ENCODE measurements around the gene CDC20.

Gene CDC20

GRCh38 chr1:43327549-43328292, 31.1 kb upstream of the CDC20 start:
- DNase-seq (ENCODE audit: insufficient read length, low spot score) (no peak), FAIRE-seq (no peak)

GRCh38 chr1:43329995-43330751, 28.6 kb upstream of the CDC20 start:
- FAIRE-seq (no peak), DNase-seq (ENCODE audit: insufficient read length, low spot score) (no peak)

GRCh38 chr1:43331688-43332087, 27.1 kb upstream of the CDC20 start:
- DNase-seq (ENCODE audit: insufficient read length, low spot score) (no peak), FAIRE-seq (no peak)

DNA sequence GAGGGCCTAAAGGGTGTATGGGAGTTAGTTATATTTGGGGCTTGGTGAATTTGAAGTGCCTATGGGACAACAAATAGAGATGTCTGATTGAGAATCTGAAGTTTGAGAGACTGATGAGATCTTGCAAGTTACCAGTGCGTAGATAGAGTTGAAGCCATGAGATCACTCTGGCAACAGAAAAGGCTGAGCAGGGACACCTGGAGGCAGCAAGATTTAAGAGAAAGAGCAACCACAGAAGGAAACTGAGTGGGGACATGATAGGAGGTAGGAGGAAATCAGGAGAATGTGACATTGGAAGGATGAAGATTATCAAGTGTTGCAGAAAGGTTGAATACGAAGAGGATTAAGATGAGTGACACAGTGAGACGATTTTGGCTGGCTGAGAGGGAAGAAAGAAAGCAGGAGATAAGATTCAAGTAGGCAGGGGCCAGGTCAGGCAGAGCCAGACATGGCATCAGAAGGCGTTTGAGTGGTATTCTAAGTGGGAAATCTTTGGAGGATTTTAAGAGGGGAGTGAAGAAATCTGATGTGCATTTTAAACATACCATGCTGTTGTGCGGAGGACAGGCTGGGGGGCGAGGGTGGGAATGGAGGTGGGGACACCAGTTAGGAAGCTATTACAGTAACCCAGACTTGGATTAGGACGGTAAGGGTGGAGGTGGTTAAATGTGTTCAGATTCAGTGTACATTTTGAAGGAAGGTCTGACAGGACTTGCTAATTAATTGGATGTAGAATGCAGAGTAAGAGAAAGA, 24.2 kb upstream of the CDC20 start:
- FAIRE-seq, result no peak
- DNase-seq (ENCODE audit: insufficient read length, low spot score), result no peak

GRCh38 chr1:43337588-43337987, 21.2 kb upstream of the CDC20 start, which contains the start of gene MPL:
Gene MPL, plus strand, starts transcription at chr1:43337818. Its CDS starts 31 bp downstream, at chr1:43337849.
- FAIRE-seq, result no peak
- DNase-seq (ENCODE audit: insufficient read length, low spot score), result no peak

DNA sequence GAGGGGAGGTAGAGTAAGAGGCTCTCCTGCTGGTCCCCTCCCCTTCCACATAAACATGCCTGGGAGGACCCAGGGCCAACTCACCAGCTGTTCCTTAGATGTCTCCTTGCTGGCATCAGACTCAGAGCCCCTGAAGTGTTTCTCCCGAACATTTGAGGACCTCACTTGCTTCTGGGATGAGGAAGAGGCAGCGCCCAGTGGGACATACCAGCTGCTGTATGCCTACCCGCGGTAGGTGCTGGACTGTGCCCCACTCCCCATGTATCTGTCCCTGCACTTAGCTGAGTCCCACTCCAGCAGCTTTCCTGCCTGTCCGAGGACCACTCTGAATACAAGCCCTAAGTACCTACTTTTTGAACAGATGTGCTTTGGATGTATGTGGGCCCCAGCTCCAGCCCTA, 20.8 kb upstream of the CDC20 start:
- DNase-seq (ENCODE audit: insufficient read length, low spot score) (no peak), FAIRE-seq (no peak)

- no peak for DNase-seq (ENCODE audit: insufficient read length, low spot score)
- FAIRE-seq, result no peak
These were observed 19.1 kb upstream of the CDC20 start for GRCh38 chr1:43339584-43340232.

DNA sequence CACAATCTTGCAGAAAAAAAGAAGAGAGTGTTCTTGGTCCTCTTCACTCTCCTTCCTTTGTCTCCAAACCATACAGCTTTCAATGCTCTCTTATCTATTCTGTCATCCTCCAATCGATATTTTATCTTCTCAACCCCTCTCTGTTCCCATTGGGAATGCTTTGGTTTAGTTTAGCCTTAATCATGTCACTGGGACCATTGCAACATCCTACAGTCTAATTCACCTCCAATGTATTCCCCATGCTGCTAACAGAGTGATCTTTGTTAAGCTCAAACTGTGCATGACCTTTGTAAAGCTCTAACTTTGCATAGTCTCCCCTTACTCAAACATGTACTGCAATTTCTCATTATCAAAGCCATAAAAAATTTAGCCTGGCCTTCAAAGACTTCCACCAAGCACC, 18.2 kb upstream of the CDC20 start:
- DNase-seq (ENCODE audit: insufficient read length, low spot score) (no peak), FAIRE-seq (no peak)

- FAIRE-seq, result no peak
- no peak for DNase-seq (ENCODE audit: insufficient read length, low spot score)
These were observed 14.4 kb upstream of the CDC20 start for GRCh38 chr1:43344267-43344850.

- DNase-seq (ENCODE audit: insufficient read length, low spot score), result no peak
- FAIRE-seq, result no peak
These were observed 13.7 kb upstream of the CDC20 start for GRCh38 chr1:43345120-43345519.

DNA sequence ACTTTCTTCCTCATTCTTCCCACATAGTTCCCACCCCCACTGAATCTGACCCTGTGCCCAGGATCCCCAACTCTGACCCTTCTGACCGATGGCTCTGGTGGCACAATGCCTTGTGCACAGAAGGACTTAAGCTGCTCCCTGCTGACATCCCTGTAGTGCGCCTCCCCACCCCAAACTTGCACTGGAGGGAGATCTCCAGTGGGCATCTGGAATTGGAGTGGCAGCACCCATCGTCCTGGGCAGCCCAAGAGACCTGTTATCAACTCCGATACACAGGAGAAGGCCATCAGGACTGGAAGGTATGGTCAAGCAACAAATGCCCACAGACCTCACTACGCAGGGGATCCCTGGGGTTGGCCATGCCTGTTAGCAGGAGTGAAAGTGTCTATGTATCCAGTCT, 12.1 kb upstream of the CDC20 start:
- DNase-seq (ENCODE audit: insufficient read length, low spot score), result no peak
- no peak for FAIRE-seq

GRCh38 chr1:43348343-43348808, 10.4 kb upstream of the CDC20 start:
- FAIRE-seq, result no peak
- DNase-seq (ENCODE audit: insufficient read length, low spot score), result no peak

DNA sequence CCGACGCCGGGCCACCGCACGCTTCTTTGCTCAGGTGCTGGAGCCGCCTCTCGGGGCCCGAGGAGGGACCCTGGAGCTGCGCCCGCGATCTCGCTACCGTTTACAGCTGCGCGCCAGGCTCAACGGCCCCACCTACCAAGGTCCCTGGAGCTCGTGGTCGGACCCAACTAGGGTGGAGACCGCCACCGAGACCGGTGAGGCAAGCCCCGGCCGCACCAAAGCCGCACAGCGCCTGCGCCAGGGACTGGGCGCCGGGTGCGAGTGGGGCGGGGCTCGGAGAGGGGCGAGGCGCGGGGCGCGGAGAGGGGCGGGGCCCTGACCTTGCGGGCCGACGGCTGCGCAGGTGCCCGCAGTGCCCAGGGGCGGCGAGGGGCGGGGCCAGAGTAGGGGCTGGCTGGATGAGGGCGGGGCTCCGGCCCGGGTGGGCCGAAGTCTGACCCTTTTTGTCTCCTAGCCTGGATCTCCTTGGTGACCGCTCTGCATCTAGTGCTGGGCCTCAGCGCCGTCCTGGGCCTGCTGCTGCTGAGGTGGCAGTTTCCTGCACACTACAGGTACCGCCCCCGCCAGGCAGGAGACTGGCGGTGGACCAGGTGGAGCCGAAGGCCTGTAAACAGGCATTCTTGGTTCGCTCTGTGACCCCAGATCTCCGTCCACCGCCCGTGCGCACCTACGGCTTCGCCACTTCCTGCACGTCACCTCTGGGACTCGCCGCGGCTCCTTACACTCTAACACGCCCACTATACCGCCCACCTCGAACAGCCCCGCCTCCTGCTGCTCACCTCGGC, 9.8 kb upstream of the CDC20 start:
- DNase-seq (ENCODE audit: insufficient read length, low spot score) (no peak), FAIRE-seq (no peak)

DNA sequence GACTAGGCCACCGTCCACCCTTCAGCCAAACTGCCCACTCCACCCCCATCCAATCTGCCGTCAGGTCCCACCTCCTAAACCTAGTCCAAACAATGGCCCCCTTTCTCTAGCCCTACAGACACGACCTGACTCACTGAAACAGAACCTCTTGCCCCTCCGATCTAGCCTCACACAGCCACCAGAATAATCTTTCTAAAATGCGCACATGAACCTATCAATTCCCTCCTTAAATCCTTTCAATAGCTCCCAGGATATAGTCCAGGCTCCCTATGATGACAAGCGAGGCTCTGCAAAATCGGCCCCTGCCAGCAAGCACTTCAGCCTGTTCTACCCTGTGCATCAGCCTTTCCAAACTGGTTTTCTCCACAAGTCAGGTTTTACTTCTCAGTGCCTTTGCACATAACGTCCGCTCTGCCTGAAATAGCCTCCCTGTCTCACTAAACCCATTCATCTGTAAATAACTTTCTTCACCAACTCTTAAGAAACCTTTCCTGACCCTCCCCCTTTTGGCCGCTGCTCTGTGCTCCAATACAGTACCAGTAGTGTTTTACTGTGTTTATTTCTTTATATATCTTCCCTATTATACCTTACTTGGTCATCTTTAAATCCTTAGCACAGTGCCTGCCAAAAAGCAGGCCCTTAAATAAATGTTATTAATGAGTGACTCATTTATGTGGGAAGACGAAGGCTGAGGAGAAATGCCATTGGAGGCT, 9.0 kb upstream of the CDC20 start:
- no peak for DNase-seq (ENCODE audit: insufficient read length, low spot score)
- FAIRE-seq, result no peak

DNA sequence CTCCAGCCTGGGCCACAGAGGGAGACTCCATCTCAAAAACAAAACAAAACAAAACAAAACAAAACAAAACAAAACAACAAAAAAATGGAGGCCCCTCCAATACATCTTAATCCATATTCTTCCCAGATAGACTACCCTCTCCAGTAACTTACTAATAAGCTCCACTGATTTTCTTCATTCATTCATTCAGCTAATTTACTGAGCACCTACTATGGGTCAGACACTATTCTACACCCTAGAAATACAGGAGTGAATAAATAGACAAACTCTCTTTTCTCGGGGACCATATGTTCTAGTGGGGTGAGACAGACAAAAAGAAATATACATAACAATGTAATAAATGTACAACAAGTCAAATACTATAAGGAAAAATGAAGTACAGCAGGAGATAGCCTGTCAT, 7.8 kb upstream of the CDC20 start:
- DNase-seq (ENCODE audit: insufficient read length, low spot score), result no peak
- no peak for FAIRE-seq

DNA sequence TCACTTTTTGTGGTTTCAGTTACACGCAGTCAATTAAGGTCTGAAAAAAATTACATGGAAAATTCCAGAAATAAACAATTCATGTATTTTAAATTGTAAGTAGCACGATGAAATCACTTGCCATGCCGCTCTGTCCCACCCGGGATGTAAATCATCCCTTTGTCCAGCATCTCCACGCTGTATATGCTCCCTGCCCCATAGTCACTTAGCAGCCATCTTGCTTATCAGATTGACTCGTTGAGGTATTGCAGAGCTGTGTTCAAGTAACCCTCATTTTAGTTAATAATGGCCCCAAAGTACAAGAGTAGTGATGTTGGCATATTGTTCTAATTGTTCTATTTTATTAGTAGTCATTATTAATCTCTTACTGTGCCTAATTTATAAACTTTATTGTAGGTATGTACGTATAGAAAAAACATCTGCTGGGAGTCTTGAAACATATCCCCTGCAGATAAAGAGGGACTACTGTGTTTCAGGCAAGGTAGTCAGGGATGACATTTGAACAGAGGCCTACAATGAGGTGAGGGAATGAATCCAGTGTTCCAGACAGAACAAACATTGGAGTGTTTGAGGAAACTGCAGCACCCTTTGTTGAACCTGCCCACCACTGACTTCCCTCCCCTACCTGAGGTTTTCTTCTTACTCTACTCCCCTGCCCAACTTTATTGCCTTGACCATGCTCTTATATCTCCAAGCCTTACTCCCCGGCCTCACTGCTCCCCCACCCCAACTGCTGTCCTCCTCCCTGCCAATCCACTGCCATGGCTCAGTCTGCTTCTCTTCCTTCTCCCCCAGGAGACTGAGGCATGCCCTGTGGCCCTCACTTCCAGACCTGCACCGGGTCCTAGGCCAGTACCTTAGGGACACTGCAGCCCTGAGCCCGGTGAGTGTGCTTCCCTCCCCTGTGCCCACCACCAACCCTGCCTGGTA, 7.1 kb upstream of the CDC20 start:
- no peak for FAIRE-seq

GRCh38 chr1:43352351-43352705, 6.5 kb upstream of the CDC20 start:
- no peak for FAIRE-seq
- DNase-seq (ENCODE audit: insufficient read length, low spot score), result no peak

More for the DNA sequence above, 7.1 kb upstream of the CDC20 start:
- DNase-seq (ENCODE audit: insufficient read length, low spot score), result no peak

GRCh38 chr1:43352881-43353280, 5.9 kb upstream of the CDC20 start:
- no peak for DNase-seq (ENCODE audit: insufficient read length, low spot score)
- no peak for FAIRE-seq
